Keratinocyte (primary cell): Measurements from ENCODE around the gene ADAMTSL1. TPM values are rescaled to one million over a fixed set of nuclear protein-coding genes. Genes with fewer than 3 reads are reported as not detected.

Source experiments
- DNase-seq: peaks from one replicate; pipeline ENCODE4 v3.0.0-alpha.2; 2011; ENCODE audit warnings: low read depth, missing footprints, low spot score
- FAIRE-seq: peaks from 2 replicates; lab custom pipeline; 2011; peaks lifted over from hg19 to GRCh38; lab: Jason Lieb, UNC
- H2AFZ ChIP-seq: 2 replicates; pipeline ENCODE4 v1.6.0; 2012; ENCODE audit warnings: low read length, control low read depth, inconsistent platforms; ENCODE audit not compliant: control insufficient read depth
- H3K27ac ChIP-seq: 2 replicates; pipeline ENCODE4 v1.5.1; 2011; ENCODE audit warnings: low read length; ENCODE audit not compliant: control insufficient read depth, insufficient read depth
- H3K27me3 ChIP-seq: 3 replicates; pipeline ENCODE4 v1.6.0; 2011; ENCODE audit warnings: low read length; ENCODE audit not compliant: control insufficient read depth, insufficient read depth; ENCODE audit errors: extremely low read depth
- H3K36me3 ChIP-seq, 2 experiments: 2 replicates in 1 of 2; 3 replicates in 1 of 2; pipeline ENCODE4 v1.5.1; 2011; ENCODE audit warnings: low read length in 2 of 2, mild to moderate bottlenecking in 1 of 2; ENCODE audit not compliant: control insufficient read depth in 2 of 2, insufficient read depth in 2 of 2; ENCODE audit errors: extremely low read depth in 1 of 2
- H3K4me1 ChIP-seq: 3 replicates; pipeline ENCODE4 v1.5.1; 2011; ENCODE audit warnings: low read length; ENCODE audit not compliant: control insufficient read depth, insufficient read depth; ENCODE audit errors: extremely low read depth
- H3K4me2 ChIP-seq: 3 replicates; pipeline ENCODE4 v1.6.0; 2011; ENCODE audit warnings: low read depth, low read length; ENCODE audit not compliant: control insufficient read depth, insufficient read depth; ENCODE audit errors: extremely low read depth
- H3K4me3 ChIP-seq, 3 experiments: fragments of 200-600 bp in 1 of 3; sonication (generic) in 1 of 3; 2 replicates in 2 of 3; 3 replicates in 1 of 3; pipeline ENCODE4 v1.5.1; 2011 to 2016; ENCODE audit warnings: low read length in 3 of 3, mild to moderate bottlenecking in 3 of 3, control low read depth in 2 of 3, inconsistent platforms in 1 of 3, low read depth in 1 of 3, mixed read lengths in 1 of 3, mixed run types in 1 of 3, moderate library complexity in 1 of 3; ENCODE audit not compliant: control insufficient read depth in 2 of 3, insufficient read depth in 2 of 3; ENCODE audit errors: extremely low read depth in 1 of 3
- H3K79me2 ChIP-seq: 2 replicates; pipeline ENCODE4 v1.6.0; 2012; ENCODE audit warnings: low read length; ENCODE audit not compliant: control insufficient read depth, insufficient read depth
- H3K9ac ChIP-seq: 3 replicates; pipeline ENCODE4 v1.6.0; 2011; ENCODE audit warnings: low read length; ENCODE audit not compliant: control insufficient read depth, insufficient read depth; ENCODE audit errors: extremely low read depth
- H3K9me1 ChIP-seq: 3 replicates; pipeline ENCODE4 v1.6.0; 2011; ENCODE audit warnings: low read length; ENCODE audit not compliant: control insufficient read depth, insufficient read depth; ENCODE audit errors: extremely low read depth
- H3K9me3 ChIP-seq: 2 replicates; pipeline ENCODE4 v1.5.1; 2012; ENCODE audit warnings: low read depth, low read length; ENCODE audit not compliant: control insufficient read depth
- H4K20me1 ChIP-seq: 3 replicates; pipeline ENCODE4 v1.6.0; 2011; ENCODE audit warnings: low read length; ENCODE audit not compliant: control insufficient read depth, insufficient read depth; ENCODE audit errors: extremely low read depth
- CTCF ChIP-seq, 3 experiments: IDR thresholded peaks in 1 of 3; conservative IDR thresholded peaks in 1 of 3; optimal IDR thresholded peaks in 1 of 3; 2 replicates in 2 of 3; 3 replicates in 1 of 3; pipeline versions ENCODE3 to v1.5.1; 2011; ENCODE audit warnings: low read length in 3 of 3, mild to moderate bottlenecking in 3 of 3, moderate library complexity in 2 of 3, control low read depth in 1 of 3, inconsistent platforms in 1 of 3; ENCODE audit not compliant: insufficient read depth in 2 of 3; ENCODE audit errors: extremely low read depth in 1 of 3
- EZH2 ChIP-seq: IDR thresholded peaks from one replicate; pipeline ENCODE4 v1.6.1; 2012; ENCODE audit warnings: inconsistent platforms, mild to moderate bottlenecking, low read length, moderate library complexity
- dilution Hi-C: fragments of 300-500 bp; cut with MboI; formaldehyde crosslinking; loops from one replicate; pipeline ENCODE4 v1.7.0; 2020; ENCODE audit warnings: low sequenced_read_pairs; ENCODE audit not compliant: extremely low pct_ligation_motif_present
- polyA plus RNA-seq, 5 experiments: library from polyadenylated mRNA; depleted of rRNA in 3 of 5; stranded (reverse) in 3 of 5; stranded (forward) in 1 of 5; unstranded in 1 of 5; fragments of >200 nt; gene quantifications; 1 replicate in 1 of 5; 2 replicates in 3 of 5; 3 replicates in 1 of 5; pipeline versions ENCODE4 v1.2.1 to v1.2.3, GENCODE V29; 2011 to 2012; ENCODE audit warnings: missing spikeins in 2 of 5, low read depth in 1 of 5, low replicate concordance in 1 of 5

Gene ADAMTSL1
- polyA plus RNA-seq, 1 donor (not counting 4 experiments of a cell fraction or from before 2014, with no cell fraction given): 1.1 TPM

DNA sequence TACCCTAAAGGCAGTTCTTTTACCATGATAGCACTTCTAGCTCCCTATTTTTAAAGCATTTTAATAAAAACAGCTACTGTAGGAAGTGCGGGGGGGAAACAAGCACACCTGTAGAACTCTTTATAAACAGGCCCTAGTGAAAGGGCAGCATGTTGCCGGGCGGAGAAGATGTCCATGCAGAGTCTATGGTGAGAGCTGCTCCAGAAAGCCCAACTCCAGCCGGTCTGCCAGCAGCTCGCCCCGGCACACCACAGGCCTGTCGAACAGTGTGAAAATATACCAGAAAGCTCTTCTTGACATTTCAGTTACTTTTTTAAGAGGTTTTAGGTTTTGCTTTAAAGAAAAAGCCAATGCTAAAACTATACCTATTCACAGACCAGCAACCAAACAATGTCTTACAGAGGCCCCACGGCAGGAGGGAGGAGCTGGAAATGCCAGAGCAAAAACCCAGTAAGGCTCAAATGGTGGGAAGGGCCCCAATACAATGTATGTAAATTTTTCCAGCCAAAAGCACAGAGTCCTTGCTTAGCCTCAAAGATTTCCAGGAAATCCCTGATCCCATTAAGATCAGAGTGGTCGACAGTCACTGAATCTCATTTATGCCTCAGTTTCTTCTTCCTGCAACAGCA, 437.9 kb downstream of the ADAMTSL1 start:
- TF ChIP-seq EZH2 (no peak), CTCF (optimal IDR thresholded peaks at IDR 0.05 in 1 of 3, IDR thresholded peaks at IDR 0.05 in 1 of 3, conservative IDR thresholded peaks at IDR 0.05 in 1 of 3; ENCODE audit: extremely low read depth in 1 of 3, insufficient read depth in 2 of 3, low read length in 3 of 3) (no peak)
- DNase-seq: no peak
- dilution Hi-C loops: no loop called here
- H3K4me2 ChIP-seq: no peak overlapping the region
- peaks cover 5% of the 10 kb centered on the region for H3K27me3 ChIP-seq
- no peak for FAIRE-seq
- no peaks in the 10 kb centered on the region for H3K36me3 ChIP-seq
- H3K4me1 ChIP-seq: no peaks in the 10 kb centered on the region
- H3K9me1 ChIP-seq: no peaks in the 10 kb centered on the region
- H3K4me3 ChIP-seq: no peak overlapping the region
- no peak overlapping the region for H3K27ac ChIP-seq
- no peak overlapping the region for H3K9ac ChIP-seq
- no peaks in the 10 kb centered on the region for H4K20me1 ChIP-seq
- H3K9me3 ChIP-seq: no peaks in the 10 kb centered on the region
- H3K79me2 ChIP-seq: no peaks in the 10 kb centered on the region
- no peak overlapping the region for H2AFZ ChIP-seq

DNA sequence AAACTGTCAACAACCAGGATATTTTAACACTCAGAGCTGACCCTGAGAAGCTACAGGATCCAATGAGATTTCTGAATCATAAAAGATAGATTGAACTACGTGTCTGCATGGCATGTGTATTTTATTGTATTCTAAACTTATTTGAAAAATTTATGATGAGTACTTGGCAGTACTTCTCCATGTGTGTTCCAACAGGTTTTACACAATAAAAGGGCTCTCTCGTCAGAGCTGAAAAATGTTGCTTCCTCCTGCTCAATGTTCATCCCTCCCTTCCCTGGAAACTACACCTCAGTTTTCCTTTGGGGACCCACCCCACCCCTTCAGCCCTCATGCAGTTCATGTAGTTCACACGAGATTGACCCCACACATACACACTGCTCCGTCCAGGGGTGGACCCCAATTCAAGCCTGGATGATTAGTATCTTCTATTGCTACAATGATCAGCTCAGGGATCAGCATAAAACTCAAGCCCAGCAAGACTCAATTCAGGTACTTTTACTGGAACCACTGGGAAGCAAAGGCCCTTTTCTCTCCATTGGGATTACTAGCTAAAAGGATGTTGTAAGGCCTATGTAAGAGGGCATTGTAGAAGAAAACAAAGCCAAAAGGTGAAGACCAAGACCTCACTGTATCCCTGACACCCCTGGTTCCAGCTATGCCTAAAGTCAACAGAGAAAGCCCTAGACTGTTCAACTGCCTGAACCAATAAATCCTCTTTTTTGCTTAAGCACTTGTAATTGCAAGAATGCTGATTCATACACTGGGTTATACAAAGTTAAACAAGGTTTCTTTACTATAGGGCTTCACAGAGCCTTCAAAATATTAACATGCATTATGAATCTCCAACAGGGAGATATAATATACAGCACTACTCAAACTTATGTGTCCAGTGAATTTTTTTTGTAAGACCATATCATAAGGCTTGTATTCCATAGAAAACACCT, 446.5 kb downstream of the ADAMTSL1 start:
- no peaks in the 10 kb centered on the region for H3K79me2 ChIP-seq
- H3K4me2 ChIP-seq: peak overlapping the region; percentile 25
- peak; percentile 13 for FAIRE-seq

More for the DNA sequence above, 446.5 kb downstream of the ADAMTSL1 start:
- Histone ChIP-seq H3K4me1 (peaks cover 10% of the 10 kb centered on the region), H3K9me1 (no peaks in the 10 kb centered on the region), H4K20me1 (no peaks in the 10 kb centered on the region), H3K27ac (no peak overlapping the region), H3K9ac (no peak overlapping the region), H2AFZ (peak overlapping the region; percentile 44), H3K9me3 (no peaks in the 10 kb centered on the region), H3K27me3 (no peaks in the 10 kb centered on the region), H3K4me3 (no peak overlapping the region), H3K36me3 (no peaks in the 10 kb centered on the region)
- TF ChIP-seq EZH2: no peak
- TF ChIP-seq CTCF (optimal IDR thresholded peaks at IDR 0.05 in 1 of 3, IDR thresholded peaks at IDR 0.05 in 1 of 3, conservative IDR thresholded peaks at IDR 0.05 in 1 of 3; ENCODE audit: extremely low read depth in 1 of 3, insufficient read depth in 2 of 3, low read length in 3 of 3): no peak
- dilution Hi-C loops: no loop called here
- no peak for DNase-seq
